GM12892 (cell line): ENCODE data around the gene C5.

Source experiments
- DNase-seq: peaks from one replicate; pipeline ENCODE4 v3.0.0; 2011; ENCODE audit not compliant: insufficient read length
- FAIRE-seq: peaks from 2 replicates; lab custom pipeline; 2011; peaks lifted over from hg19 to GRCh38; lab: Jason Lieb, UNC
- POLR2A ChIP-seq: IDR thresholded peaks from 2 replicates; pipeline ENCODE4 v1.6.1; 2011; ENCODE audit warnings: low read depth, low read length, control low read depth
- POLR2AphosphoS5 ChIP-seq: IDR thresholded peaks from 2 replicates; pipeline ENCODE4 v1.6.1; 2011; ENCODE audit warnings: low read depth, low read length, control low read depth
- TAF1 ChIP-seq: IDR thresholded peaks from 2 replicates; pipeline ENCODE4 v1.6.1; 2011; ENCODE audit warnings: low read depth, mild to moderate bottlenecking, control low read depth, low read length, borderline replicate concordance

Gene C5

DNA sequence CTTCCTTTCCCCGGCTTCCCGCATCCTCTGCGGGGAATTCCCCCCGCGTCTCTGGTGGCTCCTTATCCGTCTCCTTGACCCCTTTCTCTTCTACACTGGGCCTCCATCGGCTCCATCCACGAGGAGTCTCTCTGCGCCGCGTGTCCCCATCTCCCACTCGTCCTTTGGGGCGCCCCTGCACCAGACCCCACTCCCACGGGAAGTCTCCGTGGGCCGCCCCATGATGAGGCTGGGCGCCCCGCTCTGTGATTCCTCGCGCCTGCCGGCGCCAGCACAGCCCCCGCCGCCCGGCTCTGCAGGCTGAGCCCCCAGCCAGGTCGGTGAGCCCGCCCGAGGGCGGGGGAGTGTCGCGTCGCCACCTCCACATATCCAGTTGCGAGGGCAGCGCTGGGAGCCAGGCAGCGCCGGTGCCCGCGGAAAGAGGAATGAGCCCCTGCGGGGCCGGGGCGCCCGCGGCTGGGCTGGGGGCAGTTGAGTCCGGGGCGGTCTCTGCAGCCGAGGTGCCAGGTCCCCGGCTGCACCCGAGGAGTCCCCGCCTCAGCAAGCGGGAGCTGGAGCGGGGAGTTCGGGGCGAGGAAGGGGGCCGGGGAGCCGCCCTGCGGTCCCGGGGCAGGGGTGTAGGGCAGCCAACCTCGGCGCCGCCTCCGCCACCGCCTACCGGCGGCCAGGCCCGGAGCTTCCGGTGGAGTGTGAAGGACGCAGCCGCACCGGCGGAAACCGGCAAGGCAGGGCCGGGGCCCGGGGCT is 121.4 kb downstream of the C5 start:
- FAIRE-seq (peak; percentile 74), DNase-seq (peak; percentile 67)
- peak; percentile 75 for TF ChIP-seq POLR2A
- no peak; the same call in none of the 2 replicates for TF ChIP-seq POLR2AphosphoS5
- peak; percentile 73 for TF ChIP-seq TAF1

DNA sequence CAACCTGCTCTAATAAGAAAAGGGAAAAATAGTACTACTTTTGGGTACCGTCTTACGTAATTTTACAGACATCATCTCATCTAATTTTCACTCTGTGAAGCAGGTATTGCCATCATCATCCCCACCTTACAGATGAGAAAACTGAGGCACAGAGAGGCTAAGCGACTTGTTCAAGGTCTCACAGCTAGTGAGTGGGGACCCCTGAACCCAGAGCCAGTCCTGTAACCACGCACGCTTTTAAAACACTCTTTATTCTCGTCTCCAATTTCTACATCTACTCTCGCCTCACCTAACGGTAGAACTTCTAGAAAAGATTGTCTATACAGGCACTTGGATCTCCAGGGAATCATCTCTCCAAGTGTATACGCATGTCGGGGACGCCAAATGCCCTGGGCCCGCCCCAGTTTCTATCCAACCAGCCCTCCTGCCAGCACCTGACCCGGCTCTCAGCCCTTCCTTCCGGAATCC is 122.0 kb downstream of the C5 start:
- TF ChIP-seq TAF1: peak; percentile 21; the same call in 1 of the 2 replicates
- peak; percentile 48; the same call in 1 of the 2 replicates for TF ChIP-seq POLR2AphosphoS5
- peak; percentile 53; the same call in 1 of the 2 replicates for TF ChIP-seq POLR2A
- peak; percentile 14 for FAIRE-seq
- DNase-seq: no peak

DNA sequence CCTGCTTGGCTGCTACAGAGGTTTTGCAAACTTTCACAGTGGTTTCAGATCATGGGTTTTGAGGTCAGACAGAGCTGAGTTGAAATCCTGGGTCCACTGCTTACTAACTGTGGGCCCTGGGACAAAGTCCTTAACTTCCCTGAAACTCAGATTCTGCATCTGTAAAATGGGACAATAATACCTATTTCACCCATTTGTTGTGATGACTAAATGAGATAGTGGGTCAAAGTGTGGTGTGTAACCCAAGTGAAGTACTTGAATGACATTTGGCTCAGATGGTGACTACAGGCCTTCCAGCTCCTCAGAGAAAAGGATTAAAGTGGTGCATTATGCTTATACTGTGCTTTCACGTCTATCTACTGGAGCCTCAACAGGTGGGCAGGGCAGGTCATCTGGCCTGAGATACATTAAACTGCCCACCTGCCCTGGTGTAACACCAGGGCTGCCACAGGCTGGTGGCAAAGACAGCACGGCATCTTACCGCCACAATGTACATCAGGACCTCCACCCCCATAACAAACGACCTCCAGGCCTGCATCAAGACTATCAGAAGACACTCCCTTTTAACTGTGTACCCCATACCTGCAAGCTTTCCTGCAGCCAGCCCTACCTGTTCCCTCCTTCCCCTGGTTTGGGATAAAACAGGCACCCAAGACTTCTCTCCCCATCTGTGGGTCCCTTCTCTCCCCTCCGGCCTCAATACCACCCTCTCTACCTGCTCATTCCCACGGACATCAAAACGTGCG is 122.6 kb downstream of the C5 start:
- no peak for TF ChIP-seq POLR2AphosphoS5
- 0 out of 2 replicates have a peak, but pooled peaks have one; percentile 32 for TF ChIP-seq TAF1
- peak; percentile 61; the same call in 1 of the 2 replicates for TF ChIP-seq POLR2A
- FAIRE-seq: peak; percentile 78

DNA sequence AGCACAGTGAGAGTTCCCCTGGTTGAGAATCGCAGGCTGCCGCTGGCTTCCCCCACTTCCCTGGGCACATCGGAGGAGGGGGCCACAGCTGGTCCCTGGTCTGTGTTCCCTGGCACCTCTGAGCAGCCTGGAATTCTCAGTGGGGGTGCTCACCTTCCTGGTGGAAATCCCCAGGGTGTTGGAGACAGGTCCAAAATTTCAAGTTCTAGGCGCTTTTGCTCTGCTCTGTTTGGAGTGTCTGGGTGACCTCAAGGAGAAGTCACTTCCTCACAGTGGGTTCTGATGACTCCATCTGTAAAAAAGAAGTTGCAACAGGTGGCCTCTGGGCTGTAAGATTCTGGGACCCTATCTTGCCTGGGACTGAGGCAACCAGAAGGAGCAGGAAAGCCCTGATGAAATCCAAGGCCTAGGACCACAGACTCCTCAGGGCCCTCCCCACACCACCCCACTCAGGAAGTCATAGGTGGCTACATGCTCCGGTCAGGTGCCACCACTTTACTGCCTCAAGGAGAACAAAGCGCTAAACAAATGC is 123.6 kb downstream of the C5 start, which contains the start of gene TRAF1:
Gene TRAF1 (minus strand): TSS at position 400 of the 532 bp plus-strand sequence. CDS start 721 bp downstream, outside the sequence.
- DNase-seq (no peak), FAIRE-seq (peak; percentile 63)
- TF ChIP-seq TAF1 (0 out of 2 replicates have a peak, but pooled peaks have one; percentile 7), POLR2A (peak; percentile 53), POLR2AphosphoS5 (no peak; the same call in 1 of the 2 replicates)

More for the DNA sequence above, 122.6 kb downstream of the C5 start:
- no peak for DNase-seq

DNA sequence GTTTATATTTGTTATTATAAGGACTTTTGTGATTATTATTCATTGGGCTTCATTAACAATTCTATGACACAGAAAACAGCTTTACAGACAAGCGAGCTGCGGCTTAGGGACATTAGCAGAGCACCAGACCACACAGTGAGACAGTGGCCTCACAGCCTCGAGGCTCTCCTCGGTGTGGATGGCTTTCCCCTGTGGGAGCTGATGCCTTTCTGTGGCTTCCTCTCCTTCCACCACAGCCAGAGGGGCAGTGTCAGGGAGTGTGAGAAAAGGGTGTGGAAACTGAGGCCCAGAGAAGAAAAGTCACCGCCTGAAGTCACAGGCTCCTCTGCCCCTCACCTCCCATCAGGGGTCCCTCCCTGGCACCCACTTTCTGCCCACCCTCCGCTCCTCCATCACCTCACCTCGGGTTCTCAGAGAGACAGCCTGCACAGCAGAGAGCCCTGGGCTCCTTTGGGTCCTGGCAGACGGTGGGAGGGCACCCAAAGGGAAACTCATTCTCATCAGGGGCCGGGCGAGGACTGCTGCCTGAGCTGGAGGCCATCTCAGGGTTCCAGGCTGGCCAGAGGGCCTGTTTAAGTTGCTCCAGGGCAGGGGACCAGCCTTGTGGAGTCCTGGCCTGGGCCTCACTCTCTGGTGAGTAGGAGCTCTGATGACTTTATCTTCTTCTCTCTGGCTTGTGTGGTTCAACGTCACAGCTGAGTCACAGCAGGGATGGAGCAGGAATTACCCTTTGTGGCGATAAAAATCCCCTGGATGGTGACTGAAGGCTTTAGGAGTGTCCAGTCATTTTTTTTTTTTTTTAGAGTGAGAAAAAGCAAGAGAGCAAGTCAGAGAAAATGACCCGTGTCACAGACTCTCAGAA is 124.3 kb downstream of the C5 start:
- DNase-seq (no peak), FAIRE-seq (peak; percentile 73)
- TF ChIP-seq POLR2AphosphoS5 (peak; percentile 99), POLR2A (peak; percentile 99), TAF1 (peak; percentile 75)

DNA sequence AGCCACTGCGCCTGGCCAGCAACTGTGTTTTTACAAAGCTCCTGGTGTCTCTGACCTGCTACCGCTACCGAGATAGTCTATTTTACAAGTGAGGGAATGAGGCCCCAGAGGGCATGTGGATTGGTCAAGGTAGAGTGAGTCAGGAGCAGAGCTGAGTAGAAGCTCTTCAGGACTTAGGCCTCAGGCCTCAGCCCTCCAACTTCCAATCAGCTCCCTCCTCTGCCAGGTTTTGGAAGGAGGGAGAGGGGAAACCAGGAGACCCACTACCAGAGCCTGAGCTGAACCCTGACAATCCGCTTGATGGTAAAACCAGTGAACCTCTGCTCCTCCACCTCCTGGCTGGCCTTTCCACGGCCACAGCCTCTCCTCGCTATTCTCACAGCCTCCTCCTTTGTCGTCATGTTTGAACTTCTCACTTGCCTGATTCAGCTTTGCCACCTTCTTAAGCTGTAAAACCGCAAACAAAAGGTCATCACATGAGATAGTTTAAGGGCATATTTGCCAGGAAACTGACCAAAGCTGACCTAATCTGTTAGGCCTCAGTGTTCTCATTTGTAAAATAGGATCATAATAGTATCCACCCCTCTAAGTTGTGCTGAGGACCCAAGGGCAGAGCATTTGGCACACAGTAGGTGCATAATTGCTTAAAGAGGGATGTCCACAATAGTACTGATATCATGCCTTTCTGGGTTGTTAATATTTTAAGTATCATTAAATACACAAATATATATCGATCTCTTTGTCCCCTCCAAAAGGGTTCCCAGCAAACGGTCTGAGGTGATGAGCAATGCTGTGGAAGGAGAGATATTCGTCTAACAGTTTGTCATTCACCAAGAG is 125.2 kb downstream of the C5 start:
- TF ChIP-seq TAF1: no peak
- TF ChIP-seq POLR2AphosphoS5: no peak; the same call in 1 of the 2 replicates
- peak; percentile 53; the same call in 1 of the 2 replicates for TF ChIP-seq POLR2A
- no peak for FAIRE-seq
- no peak for DNase-seq

DNA sequence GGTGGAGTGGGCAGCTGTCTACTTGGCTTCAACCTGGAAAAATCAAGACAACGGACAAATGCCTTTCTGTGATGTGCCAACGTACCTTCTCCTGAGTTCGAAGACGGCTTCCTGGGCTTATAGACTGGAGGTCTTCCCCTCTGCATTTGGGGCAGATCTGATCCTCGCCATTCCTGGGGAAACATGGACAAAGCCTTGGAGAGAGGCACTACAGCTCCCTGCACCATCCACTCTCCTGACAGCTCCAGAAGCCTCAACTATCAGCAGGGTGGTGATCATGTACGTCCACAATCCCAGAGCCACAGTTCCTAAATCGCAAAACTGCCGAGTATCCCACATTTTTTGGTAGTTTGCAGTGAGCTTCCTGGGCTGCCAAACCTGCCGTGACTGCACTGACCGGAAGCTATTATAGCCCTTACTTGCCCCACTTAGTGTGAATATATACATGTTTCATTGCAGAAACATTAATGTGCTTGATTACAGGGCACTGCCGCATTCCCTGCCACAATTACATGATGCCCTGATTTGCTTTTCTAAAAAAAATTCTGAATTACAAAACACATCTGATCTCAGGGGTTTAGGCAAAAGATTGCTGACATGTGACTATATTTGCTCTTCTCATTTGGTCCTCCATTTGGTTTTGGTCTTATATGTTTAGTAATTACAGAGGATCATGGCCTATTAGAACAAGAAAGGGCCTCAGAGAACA is 126.3 kb downstream of the C5 start:
- DNase-seq (no peak), FAIRE-seq (no peak)
- TF ChIP-seq TAF1 (no peak), POLR2AphosphoS5 (peak; percentile 86), POLR2A (peak; percentile 87)

DNA sequence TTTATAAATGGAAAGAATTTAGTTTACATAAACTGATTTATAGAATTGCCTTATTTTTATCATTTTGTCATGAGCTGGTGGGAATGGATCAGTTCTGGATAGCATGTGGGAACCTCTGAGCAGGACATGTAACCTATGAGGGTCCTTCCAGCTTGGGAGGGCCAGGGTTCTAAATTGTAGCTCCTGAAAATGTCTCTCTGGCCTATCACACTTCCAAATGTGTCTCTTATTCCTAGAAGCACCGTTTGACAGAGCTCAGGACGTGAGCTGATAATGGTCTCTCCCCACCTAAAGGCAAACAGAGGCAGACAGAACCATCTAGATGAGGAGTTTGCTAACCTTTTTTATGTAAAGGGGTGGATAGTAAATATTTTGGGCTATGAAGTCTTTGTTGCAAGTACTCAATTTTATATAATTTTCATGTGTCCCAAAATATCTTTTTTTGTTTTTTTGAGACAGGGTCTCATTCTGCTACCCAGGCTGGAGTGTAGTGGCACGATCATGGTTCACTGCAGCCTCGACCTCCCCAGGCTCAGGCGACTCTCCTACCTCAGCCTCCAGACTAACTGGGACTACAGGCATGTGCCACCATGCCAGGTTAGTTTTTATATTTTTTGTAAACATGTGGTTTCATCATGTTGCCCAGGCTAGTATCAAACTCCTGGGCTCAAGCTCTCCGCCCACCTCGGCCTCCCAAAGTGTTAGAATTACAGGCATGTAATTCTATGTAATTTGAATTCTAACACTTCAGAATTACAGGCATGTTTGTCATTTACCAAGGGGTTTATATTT is 127.5 kb downstream of the C5 start:
- no peak for FAIRE-seq
- TF ChIP-seq POLR2A (peak; percentile 56), POLR2AphosphoS5 (peak; percentile 50; the same call in 1 of the 2 replicates), TAF1 (no peak)
- DNase-seq: no peak

DNA sequence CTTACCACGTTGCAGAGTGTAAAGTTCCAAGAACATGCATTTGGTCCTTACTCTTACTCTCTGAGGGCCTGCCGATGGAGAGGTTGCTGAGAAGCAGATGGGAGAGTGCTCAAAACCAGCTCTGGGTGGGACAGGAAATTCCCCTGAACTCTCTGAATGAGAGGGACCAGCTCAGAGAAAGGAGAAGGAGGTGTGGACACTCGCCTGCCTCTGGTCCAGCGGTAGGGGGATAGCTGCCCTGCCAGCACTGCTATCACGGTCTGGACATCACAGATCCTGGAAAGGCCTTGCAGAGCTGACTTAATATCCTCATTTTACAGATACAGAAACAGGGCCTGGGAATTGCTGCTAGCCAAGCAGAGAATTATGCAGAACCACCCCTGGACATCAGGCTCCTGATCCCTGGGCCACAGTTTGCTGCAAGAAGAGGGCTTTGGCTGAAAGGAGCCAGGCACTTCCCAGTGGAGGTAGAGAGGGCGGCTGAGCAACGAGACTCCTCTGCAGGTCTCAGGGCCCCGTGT is 128.4 kb downstream of the C5 start:
- DNase-seq: no peak
- FAIRE-seq: peak; percentile 38
- TF ChIP-seq TAF1 (no peak), POLR2A (peak; percentile 85), POLR2AphosphoS5 (peak; percentile 93)
